Ureter (tissue), 1 donor: ENCODE measurements around the gene CCL21. TPM values are rescaled to one million over a fixed set of nuclear protein-coding genes. Genes with fewer than 3 reads are reported as not detected.

Experiments
- DNase-seq: peaks from one replicate; pipeline ENCODE4 v3.0.0-alpha.2; 2020; ENCODE audit warnings: low spot score
- total RNA-seq: library from RNA; stranded (reverse); gene quantifications from one replicate; pipeline ENCODE4 v1.2.4, GENCODE V29; 2023
- donor health status: DM: yes; HTN: yes; CAD: no.

CCL21 gene
- total RNA-seq, 1 donor from 2014 or later: 55.1 TPM

- no peak for DNase-seq
Observed at GRCh38 chr9:34674440-34674839, 35.5 kb downstream of the CCL21 start.

GRCh38 chr9:34671307-34671706 lies 38.6 kb downstream of the CCL21 start:
- DNase-seq: no peak

DNA sequence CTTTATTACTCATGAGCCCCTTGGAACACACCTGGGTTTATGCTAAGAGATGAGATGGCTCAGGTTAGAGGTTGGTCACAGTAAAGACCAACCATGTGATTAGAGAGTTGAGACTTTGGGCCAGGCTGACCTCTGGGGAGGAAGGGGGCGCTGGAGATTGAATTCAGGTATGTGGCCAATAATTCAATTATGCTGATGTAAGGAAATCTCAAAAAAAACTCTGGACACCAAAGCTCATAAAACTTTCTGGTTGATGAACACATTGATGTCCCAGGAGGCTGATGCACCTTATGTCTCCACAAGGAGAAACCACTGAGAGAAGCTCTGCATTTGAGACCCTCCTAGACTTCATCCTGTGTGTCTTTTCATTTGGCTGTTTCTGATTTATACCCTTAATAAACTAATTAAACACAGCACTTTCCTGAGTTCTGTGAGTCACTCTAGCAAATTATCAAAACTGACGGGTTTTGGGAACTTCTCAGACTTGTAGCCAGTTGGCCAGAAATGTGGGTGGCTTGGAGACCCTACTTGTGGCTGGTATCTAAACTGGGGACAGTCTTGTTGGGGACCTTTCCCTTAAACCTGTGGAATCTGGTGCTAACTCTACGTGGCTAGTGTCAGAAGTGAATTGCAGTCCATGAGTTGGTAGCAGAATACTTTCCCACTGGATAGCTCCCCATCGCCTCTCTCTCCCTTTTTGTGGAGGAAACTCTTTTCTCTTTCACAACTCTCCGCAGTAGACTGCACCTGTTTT lies 40.0 kb downstream of the CCL21 start:
- DNase-seq: no peak

GRCh38 chr9:34665381-34666250 lies 44.3 kb downstream of the CCL21 start:
- DNase-seq: peak; percentile 96

GRCh38 chr9:34665067-34665380 lies 44.9 kb downstream of the CCL21 start:
- no peak for DNase-seq

GRCh38 chr9:34664281-34665066 lies 45.5 kb downstream of the CCL21 start:
- DNase-seq: peak; percentile 90

DNA sequence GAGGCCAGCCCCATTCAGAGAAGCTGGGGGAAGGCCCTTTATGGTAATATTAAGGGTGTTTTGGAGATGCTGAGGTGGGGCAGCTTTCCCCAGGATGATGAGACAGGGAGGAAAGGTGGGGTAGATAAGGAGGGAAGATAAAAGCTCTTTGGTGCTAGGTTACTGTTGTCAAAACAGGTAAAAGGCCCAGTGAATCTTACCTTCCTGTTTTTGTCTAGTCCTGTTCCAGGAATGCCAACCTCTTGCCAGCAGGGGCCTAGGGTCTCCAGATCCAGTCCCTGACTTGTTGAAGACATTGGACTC lies 46.7 kb downstream of the CCL21 start:
- no peak for DNase-seq

GRCh38 chr9:34662526-34663302 lies 47.2 kb downstream of the CCL21 start, which contains the start of gene CCL27:
Gene CCL27, minus strand, starts transcription at chr9:34662657. Its CDS starts 24 bp downstream, at chr9:34662633.
- DNase-seq: no peak

DNA sequence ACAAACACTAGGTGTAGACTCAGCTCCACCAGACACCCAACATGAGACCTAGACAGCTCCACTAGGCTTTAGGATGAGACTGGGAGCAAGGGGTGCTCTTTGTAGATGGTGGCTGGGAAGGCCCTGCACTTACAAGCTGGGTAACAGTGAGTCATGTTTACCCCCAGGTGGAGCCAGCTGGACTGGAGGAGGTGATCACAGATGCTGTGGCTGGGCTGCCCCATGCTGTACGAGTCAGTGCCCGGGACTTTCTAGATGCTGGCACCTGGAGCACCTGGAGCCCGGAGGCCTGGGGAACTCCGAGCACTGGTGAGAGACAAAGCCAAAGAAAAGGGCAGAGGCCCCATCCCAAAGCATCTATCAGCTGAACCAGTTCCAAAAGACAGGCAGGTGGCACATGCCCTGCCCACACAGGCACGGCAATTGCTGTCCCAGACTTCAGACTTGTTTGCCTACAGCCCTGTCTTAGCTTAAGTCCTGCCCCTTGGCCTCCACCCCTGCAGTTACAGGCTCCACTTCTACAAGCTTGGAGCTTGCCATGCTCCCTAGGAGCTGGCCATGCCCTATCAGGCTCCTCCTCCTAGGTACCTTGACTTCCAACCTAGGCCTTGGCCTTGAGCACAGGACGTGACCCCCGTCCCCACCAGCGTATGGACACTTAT lies 50.2 kb downstream of the CCL21 start:
- DNase-seq: no peak

Other genes with a start within 250 kb of the CCL21 start
- gene ENHO, start 187.1 kb downstream of the CCL21 start, total RNA-seq: 0.36 TPM
- 9.4 TPM for gene CNTFR, start 120.4 kb downstream of the CCL21 start, total RNA-seq
- 26.0 TPM for gene RPP25L, start 98.0 kb downstream of the CCL21 start, total RNA-seq
- 86.8 TPM for gene DCTN3, start 89.6 kb downstream of the CCL21 start, total RNA-seq
- gene ARID3C, start 81.1 kb downstream of the CCL21 start, total RNA-seq: not detected
- 56.8 TPM for gene SIGMAR1, start 72.3 kb downstream of the CCL21 start, total RNA-seq
- gene GALT, start 63.5 kb downstream of the CCL21 start, total RNA-seq: 52.7 TPM
- gene IL11RA, start 58.0 kb downstream of the CCL21 start, total RNA-seq: 19.4 TPM
- 0.68 TPM for gene CCL27, start 47.5 kb downstream of the CCL21 start, total RNA-seq
- gene CCL19, start 18.9 kb downstream of the CCL21 start, total RNA-seq: 11.4 TPM
- gene PHF24, start 248.1 kb upstream of the CCL21 start, total RNA-seq: 1.7 TPM